GM12872 (cell line): Measurements from ENCODE around the gene P2RY6.

Source experiments
- CTCF ChIP-seq: IDR thresholded peaks from 3 replicates; pipeline ENCODE4 v1.5.1; 2011; ENCODE audit warnings: low read depth, mild to moderate bottlenecking, low read length, moderate library complexity; ENCODE audit not compliant: insufficient read depth

P2RY6 gene

DNA sequence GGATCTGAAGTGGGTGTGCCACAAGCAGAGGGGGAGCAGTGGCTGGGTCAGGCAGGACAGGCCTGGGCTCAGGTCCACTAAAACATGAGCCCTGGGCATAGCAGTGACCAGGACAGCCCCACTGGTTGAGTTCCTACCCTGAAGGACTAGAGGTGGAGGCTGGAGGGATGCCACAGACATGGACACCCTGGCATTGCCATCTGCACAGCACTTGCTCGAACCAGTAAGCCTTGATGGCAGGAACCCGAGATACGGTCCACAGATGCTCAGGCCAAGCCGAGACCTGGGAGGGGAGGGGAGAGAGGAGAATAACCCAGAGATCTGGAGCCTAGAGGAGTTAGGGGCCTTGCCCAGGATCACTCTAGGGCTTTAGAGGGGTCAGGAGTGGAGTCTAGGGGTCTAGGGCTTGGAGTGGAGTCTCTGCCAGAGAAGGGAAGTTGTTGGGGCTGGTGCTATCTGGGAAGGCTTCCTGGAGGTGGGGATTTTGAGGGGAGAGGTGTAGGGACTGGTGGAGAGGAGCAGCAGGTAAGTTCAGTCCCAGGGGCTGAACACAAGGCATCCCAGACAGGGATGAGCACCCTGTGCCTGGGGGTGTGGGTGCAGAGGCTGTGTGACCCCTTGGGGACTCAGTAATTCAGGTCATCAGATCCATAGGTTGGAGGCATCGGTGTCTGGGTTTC, 73.5 kb downstream of the P2RY6 start:
- TF ChIP-seq CTCF = no peak

GRCh38 chr11:73346186-73346935, 74.2 kb downstream of the P2RY6 start:
- no peak for TF ChIP-seq CTCF

GRCh38 chr11:73347067-73347466, 74.9 kb downstream of the P2RY6 start:
- no peak for TF ChIP-seq CTCF
